ENCODE results near the gene BCAP31.
A peak's percentile ranks its signal among the peaks of the same experiment; 100 is the strongest.

Gene BCAP31

GRCh38 chrX:153724252-153725038, at the start of gene BCAP31, which contains the start of gene ABCD1:
TSS of gene BCAP31 (minus strand) at chrX:153724387. CDS start at chrX:153723244, 1,143 bp downstream.
TSS of gene ABCD1 (plus strand) at chrX:153724856. CDS start at chrX:153725267, 411 bp downstream.
- DNase-seq = peak; percentile 85 to 93 (median 88)

- DNase-seq = no peak
These were observed 49.0 kb upstream of the BCAP31 start for GRCh38 chrX:153773218-153773611.

GRCh38 chrX:153772316-153773217, 48.4 kb upstream of the BCAP31 start:
- DNase-seq = no peak

- DNase-seq = no peak
These were observed 47.5 kb upstream of the BCAP31 start for GRCh38 chrX:153771415-153772315.

GRCh38 chrX:153770601-153771414, 46.6 kb upstream of the BCAP31 start:
- DNase-seq = no peak

GRCh38 chrX:153769865-153770600, 45.8 kb upstream of the BCAP31 start:
- DNase-seq = no peak

- no peak for DNase-seq
These were observed 45.1 kb upstream of the BCAP31 start for GRCh38 chrX:153769158-153769864.

- no peak for DNase-seq
These were observed 44.3 kb upstream of the BCAP31 start for GRCh38 chrX:153768311-153769157.

- no peak for DNase-seq
These were observed 43.5 kb upstream of the BCAP31 start for GRCh38 chrX:153767674-153768055.

- no peak for DNase-seq
These were observed 42.9 kb upstream of the BCAP31 start for GRCh38 chrX:153766871-153767673.

- DNase-seq = no peak
These were observed 42.1 kb upstream of the BCAP31 start for GRCh38 chrX:153766098-153766817.

- DNase-seq = no peak
These were observed 41.2 kb upstream of the BCAP31 start for GRCh38 chrX:153765138-153766079.

- no peak for DNase-seq
These were observed 40.6 kb upstream of the BCAP31 start for GRCh38 chrX:153764786-153765137.

GRCh38 chrX:153763989-153764755, 40.0 kb upstream of the BCAP31 start, which contains the start of gene PLXNB3:
TSS of gene PLXNB3 (plus strand) at chrX:153764249. CDS start at chrX:153765536, 1,287 bp downstream.
- DNase-seq = peak; percentile 27 to 79 (median 67)

- DNase-seq = no peak
These were observed 39.2 kb upstream of the BCAP31 start for GRCh38 chrX:153763298-153763932.
